Prostate gland (tissue), 2 donors: ENCODE measurements around the gene SSRP1.

Experiments used
- CTCF ChIP-seq, 4 experiments: fragments of 200-600 bp in 2 of 4; fragments of 450-650 bp in 2 of 4; sonication (generic) in 2 of 4; IDR thresholded peaks; 1 replicate in 3 of 4; 2 replicates in 1 of 4; pipeline ENCODE4 v1.5.1; 2016 to 2019; ENCODE audit warnings: antibody characterized with exemption in 4 of 4, mild to moderate bottlenecking in 2 of 4, moderate library complexity in 2 of 4
- POLR2A ChIP-seq: fragments of 450-650 bp; IDR thresholded peaks from one replicate; pipeline ENCODE4 v1.6.1; 2016; ENCODE audit warnings: antibody characterized with exemption, mild to moderate bottlenecking
- POLR2AphosphoS5 ChIP-seq: sonication (generic); formaldehyde crosslinking; IDR thresholded peaks from one replicate; pipeline ENCODE4 v1.6.1; 2017; ENCODE audit warnings: antibody characterized with exemption

GRCh38 chr11:57331720-57332119 is 4.0 kb downstream of the SSRP1 start:
- TF ChIP-seq CTCF (IDR thresholded peaks at IDR 0.05): no peak
- no peak for TF ChIP-seq POLR2A
- no peak for TF ChIP-seq POLR2AphosphoS5
